GM12878 (cell line): Measurements from ENCODE around the gene IFRD1.

Experiments used
- CBX5 ChIP-seq: sonication (generic); IDR thresholded peaks from 2 replicates; pipeline ENCODE4 v1.6.1; 2016; ENCODE audit warnings: low read depth, moderate library complexity, mild to moderate bottlenecking, inconsistent platforms
- CEBPB ChIP-seq, 2 experiments: fragments of 150-350 bp in 1 of 2; IDR thresholded peaks; 2 replicates each; pipeline ENCODE4 v1.6.1; 2012 to 2014; ENCODE audit warnings: low read depth in 2 of 2, low read length in 2 of 2, borderline replicate concordance in 1 of 2, inconsistent platforms in 1 of 2
- CREB1 ChIP-seq: IDR thresholded peaks from 2 replicates; pipeline ENCODE4 v1.6.1; 2012; ENCODE audit warnings: low read depth, mild to moderate bottlenecking, inconsistent platforms
- CTCF ChIP-seq, 3 experiments: IDR thresholded peaks in 2 of 3; conservative IDR thresholded peaks in 1 of 3; 2 replicates each; pipeline ENCODE4 v1.5.1; 2011; ENCODE audit warnings: low read depth in 3 of 3, low read length in 3 of 3, mild to moderate bottlenecking in 3 of 3, control low read depth in 2 of 3, moderate library complexity in 2 of 3, inconsistent platforms in 1 of 3, mixed read lengths in 1 of 3; ENCODE audit not compliant: control insufficient read depth in 2 of 3, insufficient read depth in 1 of 3; ENCODE audit errors: extremely low read depth in 1 of 3
- EZH2 ChIP-seq: IDR thresholded peaks from 2 replicates; pipeline ENCODE4 v1.6.1; 2012; ENCODE audit warnings: low read depth, mild to moderate bottlenecking, control low read depth, inconsistent platforms, low read length, borderline replicate concordance; ENCODE audit not compliant: control insufficient read depth
- FOXM1 ChIP-seq: IDR thresholded peaks from 2 replicates; pipeline ENCODE4 v1.6.1; 2012; ENCODE audit warnings: low read depth, mild to moderate bottlenecking, inconsistent platforms, low read length, moderate library complexity
- GABPA ChIP-seq: IDR thresholded peaks from 2 replicates; pipeline ENCODE4 v1.6.1; 2014; ENCODE audit warnings: antibody characterized with exemption, low read depth, mild to moderate bottlenecking, inconsistent platforms
- MYC ChIP-seq: IDR thresholded peaks from 2 replicates; pipeline ENCODE4 v1.6.1; 2011; ENCODE audit warnings: mild to moderate bottlenecking, low read length, moderate library complexity, inconsistent platforms; ENCODE audit not compliant: insufficient read depth, insufficient replicate concordance, insufficient read length, severe bottlenecking
- POLR2A ChIP-seq: IDR thresholded peaks from 2 replicates; pipeline ENCODE4 v1.6.1; 2011; ENCODE audit warnings: low read depth, mild to moderate bottlenecking, low read length
- POLR2AphosphoS2 ChIP-seq: IDR thresholded peaks from 2 replicates; pipeline ENCODE4 v1.6.1; 2011; ENCODE audit warnings: low read depth, mild to moderate bottlenecking, low read length, improper control_type of control experiment, moderate library complexity
- SKIL ChIP-seq: fragments of 450-650 bp; IDR thresholded peaks from 2 replicates; pipeline ENCODE4 v1.6.1; 2017; ENCODE audit warnings: mild to moderate bottlenecking, low read depth, inconsistent platforms; ENCODE audit not compliant: poor library complexity, severe bottlenecking
- STAT1 ChIP-seq: fragments of 450-650 bp; conservative IDR thresholded peaks from 2 replicates; pipeline ENCODE4 v1.6.1; 2014; ENCODE audit warnings: antibody characterized with exemption, mild to moderate bottlenecking
- USF2 ChIP-seq: IDR thresholded peaks from 2 replicates; pipeline ENCODE4 v1.6.1; 2011; ENCODE audit warnings: low read depth, low read length, improper control_type of control experiment, borderline replicate concordance
- ZBTB33 ChIP-seq: fragments of 450-650 bp; IDR thresholded peaks from 2 replicates; pipeline ENCODE4 v1.6.1; 2017; ENCODE audit warnings: mild to moderate bottlenecking

DNA sequence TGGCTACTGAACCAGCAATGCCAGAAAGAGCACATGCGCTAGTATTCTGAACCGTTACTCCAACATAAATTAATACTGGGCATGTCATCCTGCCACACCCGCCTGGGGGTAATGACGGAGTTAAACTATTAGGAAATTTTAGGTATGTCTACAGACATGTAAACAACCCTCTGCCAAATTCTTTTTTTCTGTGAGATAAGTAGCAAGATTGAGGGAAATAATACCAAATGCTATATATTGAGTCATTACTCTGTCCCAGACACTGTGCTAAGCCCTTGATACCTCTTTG, 37.9 kb downstream of the IFRD1 start:
- no peak for TF ChIP-seq POLR2AphosphoS2
- no peak for TF ChIP-seq MYC
- TF ChIP-seq ZBTB33: no peak
- TF ChIP-seq CTCF (IDR thresholded peaks at IDR 0.05 in 2 of 3, conservative IDR thresholded peaks at IDR 0.05 in 1 of 3; ENCODE audit: control insufficient read depth in 2 of 3, extremely low read depth in 1 of 3, insufficient read depth in 1 of 3, low read depth in 3 of 3, low read length in 3 of 3): no peak
- no peak for TF ChIP-seq GABPA
- TF ChIP-seq STAT1: no peak
- no peak for TF ChIP-seq USF2
- no peak for TF ChIP-seq EZH2
- no peak for TF ChIP-seq CREB1
- no peak for TF ChIP-seq CEBPB (IDR thresholded peaks at IDR 0.05; ENCODE audit: borderline replicate concordance in 1 of 2, low read depth in 2 of 2, low read length in 2 of 2)
- no peak for TF ChIP-seq FOXM1
- TF ChIP-seq CBX5: no peak
- no peak for TF ChIP-seq SKIL
- TF ChIP-seq POLR2A: no peak
